ENCODE measurements around the gene SPATA18. TPM values are rescaled to one million over a fixed set of nuclear protein-coding genes. Genes with fewer than 3 reads are reported as not detected.

Gene SPATA18
- total RNA-seq, 2 experiments from 2014 or later: not detected

DNA sequence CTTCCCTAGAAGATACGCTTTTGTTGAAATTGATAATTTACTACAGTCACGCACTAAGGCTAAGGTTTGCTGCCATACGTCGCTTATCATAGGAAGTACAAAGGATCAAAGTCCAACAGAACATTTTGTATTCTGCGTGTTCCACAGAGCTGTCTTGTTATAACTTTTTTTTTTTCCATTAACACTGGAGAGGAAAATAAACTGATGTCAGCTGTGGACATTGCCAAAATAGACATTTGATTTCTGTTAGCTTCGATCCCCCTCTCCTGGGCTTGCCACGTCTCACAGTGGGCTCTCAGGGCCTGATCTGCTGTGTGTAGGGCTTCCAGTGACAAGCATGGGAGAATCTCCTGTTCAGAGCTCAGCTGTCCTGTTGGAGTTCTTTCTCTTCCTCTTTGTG, 93.3 kb downstream of the SPATA18 start:
- H3K4me1 Mint-ChIP-seq (ENCODE audit: low read depth): no peaks in the 10 kb centered on the region
- CTCF ChIA-PET: no interaction called here

More for the DNA sequence above, 93.3 kb downstream of the SPATA18 start:
- Histone ChIP-seq H3K27ac (ENCODE audit: low read depth in 1 of 2, low read length in 2 of 2) (no peak overlapping the region), H3K27me3 (ENCODE audit: control insufficient read depth in 1 of 2, insufficient read depth in 2 of 2, low read length in 2 of 2) (no peaks in the 10 kb centered on the region), H3K9me3 (ENCODE audit: control insufficient read depth in 1 of 2, insufficient read depth in 1 of 2, low read length in 2 of 2) (peaks cover 0 to 2% of the 10 kb centered on the region in 2 experiments), H3K36me3 (ENCODE audit: insufficient read depth, low read length) (no peaks in the 10 kb centered on the region), H3K4me1 (ENCODE audit: insufficient read depth, low read length) (no peaks in the 10 kb centered on the region), H3K4me3 (ENCODE audit: low read length) (no peak overlapping the region)
- no peak for ATAC-seq (ENCODE audit: poor library complexity)
- no peak overlapping the region for H3K4me3 Mint-ChIP-seq
- H3K36me3 Mint-ChIP-seq (ENCODE audit: low read depth): no peaks in the 10 kb centered on the region
- H3K27me3 Mint-ChIP-seq: no peaks in the 10 kb centered on the region
- POLR2A ChIA-PET: no interaction called here
- H3K9me3 Mint-ChIP-seq: peaks cover 9% of the 10 kb centered on the region
- TF ChIP-seq CTCF (IDR thresholded peaks at IDR 0.05): no peak
- intact Hi-C loops (cut with DNase I, micrococcal nuclease): no loop called here
- no peak for DNase-seq
- no peak overlapping the region for H3K27ac Mint-ChIP-seq

Other genes starting within 250 kb of the SPATA18 start
- gene DCUN1D4, start 208.2 kb upstream of the SPATA18 start, total RNA-seq: 10 to 100 TPM; 36.2 to 39.9 TPM
- under 1 TPM in 1 of 2 experiments, not detected in 1; 0.11 TPM for gene LRRC66, start 30.9 kb upstream of the SPATA18 start, total RNA-seq
- 1 to 10 TPM; 3.8 to 4.1 TPM for gene SGCB, start 13.0 kb upstream of the SPATA18 start, total RNA-seq

Data from CD4-positive, alpha-beta T cell (primary cell).